Measurements from ENCODE around the gene PET100. TPM values are rescaled to one million over a fixed set of nuclear protein-coding genes. Genes with fewer than 3 reads are reported as not detected.

The PET100 gene
- total RNA-seq, 1 donor from 2014 or later, result 123 TPM

DNA sequence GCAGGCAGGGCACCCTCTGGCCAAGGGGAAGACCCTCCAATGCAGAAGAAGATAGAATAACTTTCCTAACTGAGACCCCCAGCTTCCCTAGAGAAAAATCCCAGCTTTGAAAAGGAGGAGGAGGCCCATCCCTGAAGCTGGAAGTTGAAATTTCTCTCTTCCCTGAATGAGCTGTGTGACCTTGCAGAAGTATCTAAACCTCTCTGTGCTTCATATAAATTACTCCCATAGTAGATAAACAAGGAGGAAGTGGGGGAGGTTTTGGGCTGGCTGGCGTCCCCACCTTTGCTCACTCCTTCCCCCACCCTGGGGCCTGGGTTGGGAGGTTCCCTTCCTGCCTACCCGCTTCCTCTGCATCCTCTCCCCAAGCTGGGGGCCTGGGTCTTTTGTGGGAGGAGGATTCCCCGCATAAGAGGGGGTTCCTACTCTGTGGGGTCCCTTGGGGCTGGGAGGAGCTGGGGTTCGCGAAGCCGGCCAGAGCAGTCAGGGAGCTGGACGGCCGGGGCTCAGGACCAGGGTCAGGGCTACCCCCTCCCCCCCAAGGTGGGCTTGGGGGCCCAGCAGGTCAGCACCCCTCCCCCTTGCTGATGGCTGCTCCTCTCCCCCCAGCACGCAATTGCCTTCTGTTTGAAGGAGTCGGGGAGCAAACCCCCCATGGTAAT lies 22.2 kb upstream of the PET100 start:
- no peak for ATAC-seq (ENCODE audit: low read depth)
- intact Hi-C loops (cut with micrococcal nuclease), result no loop called here

DNA sequence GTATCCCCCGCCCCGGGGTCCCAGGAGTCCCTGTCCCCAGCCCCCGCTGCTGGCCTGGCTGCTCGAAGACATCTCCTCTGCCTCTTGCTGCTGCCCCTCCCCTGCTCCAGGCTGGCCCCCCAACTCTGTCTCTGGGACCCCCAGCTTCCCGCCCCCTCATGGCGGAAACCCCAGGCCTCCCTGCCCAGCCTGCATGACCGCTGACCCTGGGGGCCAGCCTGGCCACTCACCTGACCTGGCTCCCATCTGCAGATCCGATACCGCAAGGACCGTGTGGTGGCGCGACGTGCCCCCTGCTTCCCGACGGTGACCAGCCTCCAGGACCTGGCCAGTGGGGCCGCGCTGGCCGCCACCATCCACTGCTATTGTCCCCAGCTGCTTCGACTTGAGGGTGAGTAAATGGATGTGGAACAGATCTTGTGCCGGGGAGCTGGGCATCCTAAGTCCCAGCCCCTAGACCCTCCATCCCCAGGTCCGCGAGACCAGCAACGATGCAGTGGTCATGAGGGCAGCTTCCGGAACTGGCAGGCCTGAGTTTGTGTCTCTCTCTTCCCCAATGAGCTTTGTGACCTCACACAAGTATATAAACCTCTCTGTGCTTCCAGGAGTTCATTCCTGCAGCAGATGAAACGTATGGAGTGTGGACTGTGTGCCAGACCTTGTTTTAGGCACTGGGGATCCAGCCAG lies 21.6 kb upstream of the PET100 start:
- ChIA-PET CTCF (no interaction called here), POLR2A (interaction anchor here (0.6 to 1.0 kb wide), 3 partner anchors 15 to 55 kb away, joined by 4 to 10 read pairs (median 5); no protein-coding TSS in a partner anchor)
- TF ChIP-seq, protein P1, sequence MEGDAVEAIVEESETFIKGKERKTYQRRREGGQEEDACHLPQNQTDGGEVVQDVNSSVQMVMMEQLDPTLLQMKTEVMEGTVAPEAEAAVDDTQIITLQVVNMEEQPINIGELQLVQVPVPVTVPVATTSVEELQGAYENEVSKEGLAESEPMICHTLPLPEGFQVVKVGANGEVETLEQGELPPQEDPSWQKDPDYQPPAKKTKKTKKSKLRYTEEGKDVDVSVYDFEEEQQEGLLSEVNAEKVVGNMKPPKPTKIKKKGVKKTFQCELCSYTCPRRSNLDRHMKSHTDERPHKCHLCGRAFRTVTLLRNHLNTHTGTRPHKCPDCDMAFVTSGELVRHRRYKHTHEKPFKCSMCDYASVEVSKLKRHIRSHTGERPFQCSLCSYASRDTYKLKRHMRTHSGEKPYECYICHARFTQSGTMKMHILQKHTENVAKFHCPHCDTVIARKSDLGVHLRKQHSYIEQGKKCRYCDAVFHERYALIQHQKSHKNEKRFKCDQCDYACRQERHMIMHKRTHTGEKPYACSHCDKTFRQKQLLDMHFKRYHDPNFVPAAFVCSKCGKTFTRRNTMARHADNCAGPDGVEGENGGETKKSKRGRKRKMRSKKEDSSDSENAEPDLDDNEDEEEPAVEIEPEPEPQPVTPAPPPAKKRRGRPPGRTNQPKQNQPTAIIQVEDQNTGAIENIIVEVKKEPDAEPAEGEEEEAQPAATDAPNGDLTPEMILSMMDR (IDR thresholded peaks at IDR 0.05), result no peak
- H3K4me1 Mint-ChIP-seq, result no peaks in the 10 kb centered on the region
- no peak overlapping the region for H3K4me3 Mint-ChIP-seq
- peaks cover 11% of the 10 kb centered on the region for H3K27me3 Mint-ChIP-seq
- ATAC-seq (ENCODE audit: low read depth) (no peak), DNase-seq (no peak)
- intact Hi-C loops (cut with micrococcal nuclease), result no loop called here
- no peaks in the 10 kb centered on the region for H3K9me3 Mint-ChIP-seq
- no peak overlapping the region for H3K27ac Mint-ChIP-seq
- H3K36me3 Mint-ChIP-seq (ENCODE audit: low read depth), result no peaks in the 10 kb centered on the region

More for the DNA sequence above, 22.2 kb upstream of the PET100 start:
- POLR2A ChIA-PET, result no interaction called here
- H3K4me1 Mint-ChIP-seq, result no peaks in the 10 kb centered on the region
- CTCF ChIA-PET, result no interaction called here
- no peaks in the 10 kb centered on the region for H3K36me3 Mint-ChIP-seq (ENCODE audit: low read depth)
- H3K4me3 Mint-ChIP-seq, result no peak overlapping the region
- H3K27ac Mint-ChIP-seq, result no peak overlapping the region
- TF ChIP-seq, protein P1 (IDR thresholded peaks at IDR 0.05), result no peak
- H3K27me3 Mint-ChIP-seq, result peaks cover 11% of the 10 kb centered on the region
- H3K9me3 Mint-ChIP-seq, result no peaks in the 10 kb centered on the region
- no peak for DNase-seq

DNA sequence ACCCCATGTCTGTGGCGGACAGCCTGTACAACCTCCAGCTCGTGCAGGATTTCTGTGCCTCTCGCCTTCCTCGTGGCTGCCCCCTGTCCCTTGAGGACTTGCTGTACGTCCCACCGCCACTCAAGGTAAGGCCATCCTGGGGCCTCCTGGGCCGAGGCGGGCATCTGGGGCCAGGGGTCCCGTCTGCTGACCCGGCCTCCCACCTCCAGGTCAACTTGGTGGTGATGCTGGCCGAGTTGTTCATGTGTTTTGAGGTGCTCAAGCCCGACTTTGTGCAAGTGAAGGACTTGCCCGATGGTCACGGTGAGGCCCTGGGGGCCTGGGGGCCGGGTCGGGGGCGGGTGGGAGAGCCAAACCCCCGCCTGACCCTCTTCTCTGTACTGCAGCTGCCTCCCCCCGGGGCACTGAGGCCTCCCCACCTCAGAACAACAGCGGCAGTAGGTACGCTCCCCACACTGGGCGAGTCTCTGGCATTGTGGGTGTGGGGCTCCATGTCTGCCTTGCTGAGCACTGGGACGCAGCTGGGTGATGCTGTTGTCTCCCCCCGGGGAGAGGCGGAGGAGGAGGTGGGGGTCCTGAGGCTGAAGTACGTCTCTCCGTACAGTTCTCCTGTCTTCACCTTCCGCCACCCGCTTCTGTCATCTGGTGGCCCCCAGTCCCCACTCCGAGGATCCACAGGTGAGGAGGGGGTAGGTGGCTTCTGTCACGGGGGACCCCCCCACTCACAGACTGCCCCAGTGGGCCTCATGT lies 18.9 kb upstream of the PET100 start:
- no peaks in the 10 kb centered on the region for H3K9me3 Mint-ChIP-seq
- H3K4me3 Mint-ChIP-seq, result no peak overlapping the region
- ChIA-PET POLR2A (no interaction called here), CTCF (no interaction called here)
- no peak for ATAC-seq (ENCODE audit: low read depth)
- TF ChIP-seq, protein P1 (IDR thresholded peaks at IDR 0.05), result no peak
- H3K27ac Mint-ChIP-seq, result no peak overlapping the region
- H3K27me3 Mint-ChIP-seq, result peaks cover 2% of the 10 kb centered on the region
- H3K36me3 Mint-ChIP-seq (ENCODE audit: low read depth), result no peaks in the 10 kb centered on the region
- no peaks in the 10 kb centered on the region for H3K4me1 Mint-ChIP-seq
- intact Hi-C loops (cut with micrococcal nuclease), result no loop called here
- no peak for DNase-seq

DNA sequence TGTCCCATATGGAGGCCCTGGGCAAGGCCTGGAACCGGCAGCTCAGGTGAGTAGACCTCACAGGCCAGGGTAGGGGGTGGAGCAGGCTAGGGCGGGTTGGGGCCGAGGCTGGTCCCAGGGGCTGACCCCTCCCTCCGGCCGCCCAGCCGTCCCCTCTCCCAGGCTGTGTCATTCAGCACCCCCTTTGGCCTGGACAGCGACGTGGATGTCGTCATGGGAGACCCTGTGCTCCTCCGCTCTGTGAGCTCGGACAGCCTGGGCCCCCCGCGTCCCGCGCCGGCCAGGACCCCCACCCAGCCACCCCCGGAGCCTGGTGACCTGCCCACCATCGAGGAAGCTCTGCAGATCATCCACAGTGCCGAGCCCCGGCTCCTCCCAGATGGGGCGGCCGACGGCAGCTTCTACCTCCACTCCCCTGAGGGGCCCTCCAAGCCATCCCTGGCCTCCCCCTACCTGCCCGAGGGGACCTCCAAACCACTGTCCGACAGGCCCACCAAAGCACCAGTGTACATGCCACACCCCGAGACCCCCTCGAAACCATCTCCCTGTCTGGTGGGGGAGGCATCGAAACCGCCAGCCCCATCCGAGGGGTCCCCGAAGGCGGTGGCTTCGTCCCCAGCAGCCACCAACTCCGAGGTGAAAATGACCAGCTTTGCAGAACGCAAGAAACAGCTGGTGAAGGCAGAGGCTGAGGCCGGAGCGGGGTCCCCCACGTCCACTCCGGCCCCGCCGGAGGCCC lies 17.9 kb upstream of the PET100 start:
- DNase-seq, result no peak
- ChIA-PET CTCF (no interaction called here), POLR2A (no interaction called here)
- H3K36me3 Mint-ChIP-seq (ENCODE audit: low read depth), result no peaks in the 10 kb centered on the region
- TF ChIP-seq, protein P1 (IDR thresholded peaks at IDR 0.05), result no peak
- intact Hi-C loops (cut with micrococcal nuclease), result no loop called here
- no peak for ATAC-seq (ENCODE audit: low read depth)
- H3K27ac Mint-ChIP-seq, result no peak overlapping the region
- H3K9me3 Mint-ChIP-seq, result no peaks in the 10 kb centered on the region
- peaks cover under 1% of the 10 kb centered on the region for H3K27me3 Mint-ChIP-seq
- no peaks in the 10 kb centered on the region for H3K4me1 Mint-ChIP-seq
- no peak overlapping the region for H3K4me3 Mint-ChIP-seq
